ENCODE measurements around the gene COL23A1. TPM values are rescaled to one million over a fixed set of nuclear protein-coding genes. Genes with fewer than 3 reads are reported as not detected.

COL23A1 gene
- total and polyA plus RNA-seq, 2 of the 13 experiments (the other 11 are each of a cell fraction or from before 2014, with no cell fraction given), result not detected

DNA sequence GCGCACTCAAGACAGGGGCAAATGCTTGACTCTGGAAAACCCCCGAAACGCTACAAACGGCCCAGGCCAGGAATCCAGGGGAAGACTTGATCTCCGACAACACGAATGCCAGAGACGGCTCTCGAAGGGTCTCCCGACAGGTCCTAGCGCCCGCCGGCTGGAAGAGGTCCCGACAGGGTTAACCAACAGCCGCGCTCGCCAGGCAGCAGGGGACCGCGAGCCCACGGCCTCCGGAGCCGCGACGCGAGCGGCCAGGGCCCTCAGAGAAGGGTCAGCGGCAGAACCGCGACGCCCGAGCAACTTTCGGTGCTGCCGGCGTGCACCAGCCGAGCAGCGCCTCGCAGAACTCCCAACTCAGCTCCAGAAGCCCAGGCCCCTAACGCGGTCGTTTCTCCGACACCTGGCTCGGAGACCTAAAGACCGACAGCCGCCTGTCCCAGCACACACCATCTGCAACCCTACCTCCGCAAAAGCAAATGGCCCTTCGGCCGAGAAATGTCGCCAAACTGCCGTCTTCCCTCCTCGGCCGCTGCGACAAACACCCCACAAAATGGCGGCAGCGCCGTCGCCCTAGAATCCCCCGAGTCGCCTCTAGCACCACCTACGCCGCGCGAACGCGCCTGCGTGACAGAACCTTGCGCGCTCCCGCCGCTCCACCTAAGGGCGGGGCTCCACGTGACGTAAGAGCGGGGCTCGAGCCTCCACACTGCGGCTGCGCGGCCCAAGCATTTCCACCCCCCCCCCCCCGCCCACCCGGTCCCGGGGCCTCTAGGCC, 36.5 kb upstream of the COL23A1 start, which contains the start of gene CLK4 (continued):
- TF ChIP-seq GATAD2A (CRISPR knock-in tag; IDR thresholded peaks at IDR 0.05) (no peak; the same call in 1 of the 2 replicates), CERS6 (CRISPR knock-in tag; IDR thresholded peaks at IDR 0.05) (no peak), ETV5 (CRISPR knock-in tag; IDR thresholded peaks at IDR 0.05; ENCODE audit: borderline replicate concordance) (no peak; the same call in 1 of the 2 replicates), CREM (IDR thresholded peaks at IDR 0.05) (no peak; the same call in 1 of the 2 replicates), CREM (CRISPR knock-in tag; IDR thresholded peaks at IDR 0.05) (no peak), JUND (CRISPR knock-in tag; IDR thresholded peaks at IDR 0.05) (no peak), KIAA2018 (CRISPR knock-in tag; IDR thresholded peaks at IDR 0.05; ENCODE audit: borderline replicate concordance) (no peak), NFE2 (CRISPR knock-in tag; IDR thresholded peaks at IDR 0.05) (no peak)
- TF ChIP-seq, protein P1, sequence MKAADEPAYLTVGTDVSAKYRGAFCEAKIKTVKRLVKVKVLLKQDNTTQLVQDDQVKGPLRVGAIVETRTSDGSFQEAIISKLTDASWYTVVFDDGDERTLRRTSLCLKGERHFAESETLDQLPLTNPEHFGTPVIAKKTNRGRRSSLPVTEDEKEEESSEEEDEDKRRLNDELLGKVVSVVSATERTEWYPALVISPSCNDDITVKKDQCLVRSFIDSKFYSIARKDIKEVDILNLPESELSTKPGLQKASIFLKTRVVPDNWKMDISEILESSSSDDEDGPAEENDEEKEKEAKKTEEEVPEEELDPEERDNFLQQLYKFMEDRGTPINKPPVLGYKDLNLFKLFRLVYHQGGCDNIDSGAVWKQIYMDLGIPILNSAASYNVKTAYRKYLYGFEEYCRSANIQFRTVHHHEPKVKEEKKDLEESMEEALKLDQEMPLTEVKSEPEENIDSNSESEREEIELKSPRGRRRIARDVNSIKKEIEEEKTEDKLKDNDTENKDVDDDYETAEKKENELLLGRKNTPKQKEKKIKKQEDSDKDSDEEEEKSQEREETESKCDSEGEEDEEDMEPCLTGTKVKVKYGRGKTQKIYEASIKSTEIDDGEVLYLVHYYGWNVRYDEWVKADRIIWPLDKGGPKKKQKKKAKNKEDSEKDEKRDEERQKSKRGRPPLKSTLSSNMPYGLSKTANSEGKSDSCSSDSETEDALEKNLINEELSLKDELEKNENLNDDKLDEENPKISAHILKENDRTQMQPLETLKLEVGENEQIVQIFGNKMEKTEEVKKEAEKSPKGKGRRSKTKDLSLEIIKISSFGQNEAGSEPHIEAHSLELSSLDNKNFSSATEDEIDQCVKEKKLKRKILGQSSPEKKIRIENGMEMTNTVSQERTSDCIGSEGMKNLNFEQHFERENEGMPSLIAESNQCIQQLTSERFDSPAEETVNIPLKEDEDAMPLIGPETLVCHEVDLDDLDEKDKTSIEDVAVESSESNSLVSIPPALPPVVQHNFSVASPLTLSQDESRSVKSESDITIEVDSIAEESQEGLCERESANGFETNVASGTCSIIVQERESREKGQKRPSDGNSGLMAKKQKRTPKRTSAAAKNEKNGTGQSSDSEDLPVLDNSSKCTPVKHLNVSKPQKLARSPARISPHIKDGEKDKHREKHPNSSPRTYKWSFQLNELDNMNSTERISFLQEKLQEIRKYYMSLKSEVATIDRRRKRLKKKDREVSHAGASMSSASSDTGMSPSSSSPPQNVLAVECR (CRISPR knock-in tag; IDR thresholded peaks at IDR 0.05; ENCODE audit: borderline replicate concordance), result peak; percentile 87
- TF ChIP-seq, protein P2, sequence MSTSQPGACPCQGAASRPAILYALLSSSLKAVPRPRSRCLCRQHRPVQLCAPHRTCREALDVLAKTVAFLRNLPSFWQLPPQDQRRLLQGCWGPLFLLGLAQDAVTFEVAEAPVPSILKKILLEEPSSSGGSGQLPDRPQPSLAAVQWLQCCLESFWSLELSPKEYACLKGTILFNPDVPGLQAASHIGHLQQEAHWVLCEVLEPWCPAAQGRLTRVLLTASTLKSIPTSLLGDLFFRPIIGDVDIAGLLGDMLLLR (CRISPR knock-in tag; IDR thresholded peaks at IDR 0.05), result 0 out of 2 replicates have a peak, but pooled peaks have one; percentile 26
- TF ChIP-seq, protein P3, sequence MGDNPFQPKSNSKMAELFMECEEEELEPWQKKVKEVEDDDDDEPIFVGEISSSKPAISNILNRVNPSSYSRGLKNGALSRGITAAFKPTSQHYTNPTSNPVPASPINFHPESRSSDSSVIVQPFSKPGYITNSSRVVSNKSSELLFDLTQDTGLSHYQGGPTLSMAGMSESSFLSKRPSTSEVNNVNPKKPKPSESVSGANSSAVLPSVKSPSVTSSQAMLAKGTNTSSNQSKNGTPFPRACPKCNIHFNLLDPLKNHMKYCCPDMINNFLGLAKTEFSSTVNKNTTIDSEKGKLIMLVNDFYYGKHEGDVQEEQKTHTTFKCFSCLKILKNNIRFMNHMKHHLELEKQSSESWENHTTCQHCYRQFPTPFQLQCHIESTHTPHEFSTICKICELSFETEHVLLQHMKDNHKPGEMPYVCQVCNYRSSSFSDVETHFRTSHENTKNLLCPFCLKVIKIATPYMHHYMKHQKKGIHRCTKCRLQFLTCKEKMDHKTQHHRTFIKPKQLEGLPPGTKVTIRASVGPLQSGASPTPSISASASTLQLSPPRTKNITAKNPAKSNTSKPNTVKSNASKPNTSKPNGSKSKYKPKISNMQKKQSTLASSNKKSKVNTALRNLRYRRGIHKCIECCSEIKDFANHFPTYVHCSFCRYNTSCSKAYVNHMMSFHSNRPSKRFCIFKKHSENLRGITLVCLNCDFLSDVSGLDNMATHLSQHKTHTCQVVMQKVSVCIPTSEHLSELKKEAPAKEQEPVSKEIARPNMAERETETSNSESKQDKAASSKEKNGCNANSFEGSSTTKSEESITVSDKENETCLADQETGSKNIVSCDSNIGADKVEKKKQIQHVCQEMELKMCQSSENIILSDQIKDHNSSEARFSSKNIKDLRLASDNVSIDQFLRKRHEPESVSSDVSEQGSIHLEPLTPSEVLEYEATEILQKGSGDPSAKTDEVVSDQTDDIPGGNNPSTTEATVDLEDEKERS (CRISPR knock-in tag; IDR thresholded peaks at IDR 0.05), result no peak
